ENCODE results near the gene GANC. TPM values are rescaled to one million over a fixed set of nuclear protein-coding genes. Genes with fewer than 3 reads are reported as not detected.

Gene GANC
- total RNA-seq, 1 donor, result 25.5 TPM

DNA sequence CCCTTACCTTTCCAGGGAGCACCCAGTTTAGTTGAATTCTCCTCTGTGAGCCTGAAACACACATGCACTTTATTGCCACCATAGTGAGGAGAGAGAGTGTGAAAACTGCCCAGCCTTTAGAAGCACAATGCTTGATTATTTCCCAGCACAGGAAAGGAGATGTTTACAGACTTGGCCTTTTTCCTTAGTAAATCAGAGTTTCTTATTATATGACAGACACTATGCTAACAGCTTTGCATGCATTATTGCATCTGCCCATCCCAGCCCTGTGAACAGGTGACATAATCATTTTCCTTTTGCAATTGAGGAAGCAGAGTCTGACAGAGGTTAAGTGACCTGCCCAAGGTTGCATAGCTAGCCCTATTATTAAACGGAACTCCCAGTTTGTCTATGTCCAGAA lies 122.8 kb downstream of the GANC start:
- no peak overlapping the region for H3K4me3 ChIP-seq (ENCODE audit: low read depth, low read length)
- no peak for DNase-seq (ENCODE audit: low read depth)
- TF ChIP-seq CTCF (IDR thresholded peaks at IDR 0.05; ENCODE audit: insufficient read depth, low read depth, low read length), result no peak

DNA sequence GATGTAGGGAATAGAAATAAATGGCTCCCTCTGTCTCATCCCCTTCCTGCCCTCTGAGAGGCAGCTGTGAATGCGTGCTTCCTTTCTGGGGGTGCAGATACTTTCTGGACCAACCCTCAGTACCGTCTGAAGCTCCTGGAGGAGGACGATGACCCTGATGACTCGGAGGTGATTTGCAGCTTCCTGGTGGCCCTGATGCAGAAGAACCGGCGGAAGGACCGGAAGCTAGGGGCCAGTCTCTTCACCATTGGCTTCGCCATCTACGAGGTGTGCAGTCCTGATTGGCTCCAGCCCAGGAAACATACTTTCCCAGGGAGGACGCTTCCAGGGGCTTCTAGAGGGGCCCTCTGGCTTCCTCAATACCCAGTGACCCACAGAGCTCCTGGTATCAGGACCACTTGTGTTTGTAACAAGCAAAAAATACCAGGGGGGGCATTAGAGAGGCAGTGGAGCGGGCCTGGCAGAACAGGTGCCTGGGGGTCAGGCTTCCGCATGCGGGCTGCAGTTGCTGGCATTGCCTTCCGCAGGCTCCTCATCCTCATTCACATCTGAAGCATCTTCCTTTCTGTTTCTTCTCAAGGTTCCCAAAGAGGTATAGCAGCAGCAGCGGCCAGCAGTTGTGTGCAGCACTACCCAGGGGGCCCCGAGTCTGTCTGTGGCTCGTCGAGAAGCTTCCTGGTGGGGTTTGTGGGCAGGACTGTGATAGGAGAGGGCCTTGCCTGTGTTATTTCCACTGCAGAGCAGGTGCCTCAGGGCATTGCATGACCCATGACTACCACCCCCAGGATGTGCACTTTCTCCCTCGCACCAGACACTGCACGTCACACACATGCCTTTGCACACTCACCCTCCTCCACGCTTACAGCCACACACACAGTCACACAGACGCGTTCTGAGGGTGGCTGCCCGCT lies 128.8 kb downstream of the GANC start:
- no peak overlapping the region for H3K4me3 ChIP-seq (ENCODE audit: low read depth, low read length)
- no peak for DNase-seq (ENCODE audit: low read depth)
- no peak for TF ChIP-seq CTCF (IDR thresholded peaks at IDR 0.05; ENCODE audit: insufficient read depth, low read depth, low read length)

GRCh38 chr15:42402455-42403205 lies 129.6 kb downstream of the GANC start:
- no peak overlapping the region for H3K4me3 ChIP-seq (ENCODE audit: low read depth, low read length)
- TF ChIP-seq CTCF (IDR thresholded peaks at IDR 0.05; ENCODE audit: insufficient read depth, low read depth, low read length), result no peak
- DNase-seq (ENCODE audit: low read depth), result no peak

DNA sequence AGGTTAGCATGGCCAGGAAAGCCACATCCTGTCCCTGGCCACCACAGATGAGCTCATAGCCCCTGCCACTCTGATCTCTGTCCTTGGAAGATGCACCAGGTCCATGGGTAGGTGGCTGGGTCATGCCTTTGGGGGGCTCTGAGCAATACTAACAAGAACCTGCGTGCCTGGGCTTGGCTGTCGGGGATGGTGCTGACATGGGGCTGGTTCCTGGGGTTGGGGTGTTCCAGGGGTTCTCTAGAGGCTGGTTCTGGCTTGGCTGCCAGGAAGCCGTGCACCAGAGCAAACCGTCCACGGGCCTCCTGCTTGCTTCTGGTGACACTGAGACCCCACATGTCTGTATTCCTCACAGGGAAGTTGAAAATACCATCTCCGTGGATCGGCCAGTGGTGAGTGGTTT lies 130.4 kb downstream of the GANC start:
- TF ChIP-seq CTCF (IDR thresholded peaks at IDR 0.05; ENCODE audit: insufficient read depth, low read depth, low read length), result no peak
- DNase-seq (ENCODE audit: low read depth), result no peak
- no peak overlapping the region for H3K4me3 ChIP-seq (ENCODE audit: low read depth, low read length)

GRCh38 chr15:42404461-42405235 lies 131.6 kb downstream of the GANC start:
- no peak for DNase-seq (ENCODE audit: low read depth)
- no peak overlapping the region for H3K4me3 ChIP-seq (ENCODE audit: low read depth, low read length)
- no peak for TF ChIP-seq CTCF (IDR thresholded peaks at IDR 0.05; ENCODE audit: insufficient read depth, low read depth, low read length)

DNA sequence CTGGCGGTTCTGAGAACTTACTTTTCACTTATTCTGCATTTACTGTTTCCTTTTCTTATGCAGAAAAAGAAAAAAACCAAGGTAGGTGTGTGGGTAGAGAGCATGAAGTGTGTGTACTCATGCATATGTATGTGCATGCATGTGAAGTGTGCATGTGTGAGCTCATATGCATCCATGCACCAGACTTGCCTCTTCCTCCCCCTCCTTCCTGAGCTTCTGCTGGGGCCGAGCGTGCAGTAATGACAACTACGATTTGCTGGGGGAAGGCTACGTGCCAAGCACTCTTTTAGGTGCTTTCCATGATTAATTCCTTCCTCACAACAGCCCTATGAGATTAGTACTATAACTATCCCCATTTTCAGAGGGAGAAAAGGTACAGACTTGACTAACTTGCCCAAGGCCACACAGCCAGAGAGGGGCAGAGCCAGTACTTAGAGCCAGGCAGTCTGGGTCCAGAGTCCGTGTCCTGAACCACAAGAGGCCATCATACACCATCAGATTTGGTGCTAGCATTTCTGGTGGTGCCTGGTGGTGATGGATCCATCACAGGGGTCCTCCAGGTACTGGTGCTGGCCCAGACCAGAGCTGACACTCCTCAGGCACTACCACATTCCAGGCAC lies 133.0 kb downstream of the GANC start:
- no peak overlapping the region for H3K4me3 ChIP-seq (ENCODE audit: low read depth, low read length)
- no peak for DNase-seq (ENCODE audit: low read depth)
- TF ChIP-seq CTCF (IDR thresholded peaks at IDR 0.05; ENCODE audit: insufficient read depth, low read depth, low read length), result no peak
